ENCODE results near the gene ERC1.

Gene ERC1

DNA sequence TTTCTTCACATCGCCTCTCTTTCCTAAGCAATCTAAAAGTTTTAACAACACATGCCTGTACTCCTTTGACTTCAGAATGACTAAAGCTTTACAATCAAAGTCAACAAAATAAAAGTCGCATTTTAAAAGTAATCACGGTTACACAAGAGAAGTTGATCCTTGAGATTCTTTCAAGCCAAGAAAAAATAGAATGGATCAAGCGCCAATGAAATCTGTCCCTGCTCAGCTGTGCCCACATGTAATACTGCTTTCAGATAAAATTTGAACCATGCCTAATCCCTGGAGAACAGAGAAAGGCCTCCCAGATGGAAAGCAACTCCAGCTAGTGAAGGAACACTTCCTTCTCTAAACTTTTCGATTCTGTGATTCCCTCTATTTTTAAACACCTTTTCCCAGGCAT lies 490.3 kb downstream of the ERC1 start:
- DNase-seq (ENCODE audit: low read depth in 2 of 2) = no peak

DNA sequence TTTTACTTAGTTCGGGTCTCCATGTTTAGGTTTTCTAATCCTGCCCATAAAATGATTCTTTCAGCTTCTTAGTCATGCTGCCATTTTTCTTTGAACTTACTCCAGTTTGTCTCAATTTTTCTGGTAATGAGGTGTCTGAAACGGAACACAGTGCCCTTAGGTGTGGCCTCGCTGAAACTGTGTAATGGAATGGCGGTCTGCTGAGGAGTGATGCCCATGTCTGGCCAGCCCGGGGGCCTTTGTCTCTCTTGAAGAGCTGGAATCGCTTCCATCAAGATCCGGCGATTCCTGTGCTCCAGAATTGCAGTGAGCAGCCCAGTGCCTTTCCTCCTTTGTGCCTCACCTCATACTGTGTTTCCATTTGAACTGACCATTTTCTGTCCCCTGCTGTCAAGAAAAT lies 490.9 kb downstream of the ERC1 start:
- no peak for DNase-seq (ENCODE audit: low read depth in 2 of 2)

DNA sequence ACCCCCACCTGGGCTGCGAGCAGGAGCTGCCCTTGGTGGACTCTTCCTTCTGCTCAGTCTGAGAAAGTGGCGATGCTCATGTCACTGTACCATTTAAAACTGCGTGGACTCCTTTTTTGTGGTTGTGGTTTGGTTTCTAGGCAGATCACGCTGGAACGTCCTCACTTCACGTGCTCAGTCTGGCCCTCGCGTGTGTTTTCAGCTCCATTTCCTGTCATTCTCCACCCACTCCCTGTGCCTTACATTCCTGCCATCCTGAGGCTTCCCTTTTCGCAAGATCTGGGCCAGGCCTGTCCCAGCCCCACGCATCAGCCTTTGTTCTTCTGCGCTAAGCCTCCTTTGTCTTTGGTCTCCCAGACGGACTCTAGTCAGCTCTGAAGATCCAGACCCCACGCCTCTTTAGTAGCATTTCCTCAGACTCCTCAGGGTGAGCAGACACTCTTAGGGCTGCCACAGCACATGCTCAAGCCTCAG lies 497.9 kb downstream of the ERC1 start:
- no peak for DNase-seq (ENCODE audit: low read depth in 2 of 2)

DNA sequence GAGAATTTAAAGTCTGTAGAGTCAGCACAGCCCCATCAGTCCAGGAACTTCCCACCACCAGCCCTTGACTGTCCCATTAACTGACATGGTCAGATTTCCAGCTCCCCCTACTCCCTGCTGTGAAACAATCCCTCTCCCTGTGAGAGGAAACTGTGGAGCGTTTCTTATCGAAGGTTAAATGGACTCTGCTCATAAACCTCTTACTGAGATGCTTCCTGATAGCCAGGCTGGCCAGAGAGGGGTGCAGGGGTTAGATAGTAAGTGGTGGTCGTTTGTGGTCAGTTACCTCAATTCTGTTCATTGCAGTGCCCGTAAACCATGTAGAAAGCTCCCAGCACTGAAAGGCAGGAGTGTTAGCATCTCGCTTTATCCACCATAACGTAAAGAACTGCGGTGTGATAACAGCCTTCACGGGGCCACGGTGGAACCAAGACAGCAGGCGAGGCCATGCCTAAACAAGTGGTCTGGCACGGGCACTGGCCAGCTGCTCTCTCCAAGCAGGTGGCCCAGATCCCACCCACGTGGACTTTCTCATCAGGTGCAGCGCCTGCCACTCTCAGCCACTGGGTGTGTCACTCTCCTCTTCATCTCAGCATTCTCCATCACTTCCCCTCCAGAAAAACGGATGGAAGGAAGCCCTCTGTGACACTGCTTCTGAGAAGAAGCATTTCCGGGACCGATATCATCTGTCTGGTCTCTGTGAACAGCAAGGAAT lies 501.1 kb downstream of the ERC1 start:
- DNase-seq (ENCODE audit: low read depth in 2 of 2) = no peak

DNA sequence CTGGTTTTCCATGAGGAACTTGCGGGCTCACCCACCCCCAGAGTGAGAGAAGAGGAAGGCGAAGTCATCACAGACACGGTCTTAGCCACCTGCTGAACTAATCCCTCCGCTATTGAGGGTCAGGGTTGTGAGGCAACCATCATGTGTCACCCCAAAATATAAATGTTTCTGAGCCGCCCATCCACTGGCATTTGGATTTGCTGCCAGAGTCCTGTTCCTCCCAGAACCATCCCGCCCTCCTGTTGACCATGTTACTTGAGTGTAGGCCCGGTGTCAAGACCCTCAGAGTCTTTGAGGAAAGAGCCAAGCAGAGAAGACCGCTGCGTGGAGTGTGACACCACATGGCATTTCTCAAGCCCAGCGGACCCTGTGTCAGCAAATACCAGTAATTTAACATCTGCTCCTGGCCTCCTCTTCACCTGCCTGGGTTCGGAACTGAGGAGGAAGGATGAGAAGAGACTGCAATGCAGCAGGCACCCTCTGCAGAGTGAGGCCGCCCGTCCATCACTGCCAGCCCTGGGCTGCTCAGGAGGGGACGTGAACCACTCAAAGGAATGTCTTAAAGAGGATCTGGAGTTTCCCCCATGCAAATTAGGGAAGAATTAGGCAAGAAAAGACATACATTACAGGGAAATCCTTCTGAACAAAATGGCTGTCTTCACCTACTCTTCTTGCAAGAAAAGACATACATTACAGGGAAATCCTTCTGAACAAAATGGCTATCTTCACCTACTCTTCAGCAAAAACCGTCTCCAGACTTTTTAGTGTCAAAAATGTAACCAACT lies 502.9 kb downstream of the ERC1 start:
- no peak for DNase-seq (ENCODE audit: low read depth in 2 of 2)

DNA sequence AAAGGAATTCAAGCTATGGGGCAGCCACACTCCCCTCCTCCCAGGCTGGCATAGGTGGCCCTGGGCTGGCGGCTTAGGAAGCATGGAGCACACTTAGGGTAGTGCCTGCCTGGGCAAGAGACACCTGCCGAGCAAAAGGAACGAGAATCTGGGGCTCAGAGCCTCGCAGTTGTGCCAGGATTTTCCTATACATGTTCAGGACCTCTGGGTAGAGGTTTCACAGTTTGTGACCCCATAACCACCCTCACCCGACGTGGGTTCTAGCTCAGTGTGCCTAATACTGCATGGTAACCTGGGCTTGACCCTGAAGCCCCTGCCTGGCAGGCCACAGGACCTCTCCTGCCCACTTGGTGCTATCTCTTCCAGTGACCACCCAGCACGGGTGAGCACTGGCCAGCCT lies 503.8 kb downstream of the ERC1 start:
- no peak for DNase-seq (ENCODE audit: low read depth in 2 of 2)

DNA sequence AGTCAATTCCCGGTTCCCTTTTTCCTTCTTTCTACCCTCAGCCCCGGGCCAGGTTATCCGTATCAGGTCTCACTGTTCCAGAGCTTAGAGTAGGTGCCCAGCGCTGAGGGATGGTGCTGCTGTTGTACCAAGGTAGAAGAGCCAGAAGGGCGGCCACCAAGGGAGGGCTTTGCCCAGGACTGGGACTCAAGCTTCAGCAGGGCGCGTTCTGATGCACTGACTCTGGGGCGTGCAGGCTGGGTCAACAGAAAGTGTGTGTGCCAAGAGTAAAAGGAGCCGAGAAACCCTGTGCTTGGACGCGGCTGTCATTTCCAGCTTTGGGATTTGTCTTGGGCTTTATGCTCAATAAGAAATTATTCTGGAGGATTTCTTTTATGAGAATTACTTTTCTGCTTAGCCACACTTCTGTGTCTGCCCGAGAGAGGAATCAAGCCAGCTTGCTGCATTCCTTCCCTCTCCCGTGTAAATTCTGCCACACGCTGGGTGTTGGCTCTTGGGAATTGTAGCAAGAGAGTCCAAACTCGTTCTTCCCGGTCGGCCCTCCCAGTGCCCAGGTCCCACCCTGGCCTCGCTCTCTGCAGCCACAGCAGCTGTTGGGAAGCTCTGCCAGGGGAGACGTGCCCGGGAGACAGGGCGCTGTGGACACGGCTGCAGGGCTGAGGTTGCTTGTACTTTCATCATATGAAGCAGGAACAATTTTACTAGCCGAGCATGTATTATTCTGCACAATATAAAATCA lies 505.3 kb downstream of the ERC1 start:
- DNase-seq (ENCODE audit: low read depth in 2 of 2) = no peak

DNA sequence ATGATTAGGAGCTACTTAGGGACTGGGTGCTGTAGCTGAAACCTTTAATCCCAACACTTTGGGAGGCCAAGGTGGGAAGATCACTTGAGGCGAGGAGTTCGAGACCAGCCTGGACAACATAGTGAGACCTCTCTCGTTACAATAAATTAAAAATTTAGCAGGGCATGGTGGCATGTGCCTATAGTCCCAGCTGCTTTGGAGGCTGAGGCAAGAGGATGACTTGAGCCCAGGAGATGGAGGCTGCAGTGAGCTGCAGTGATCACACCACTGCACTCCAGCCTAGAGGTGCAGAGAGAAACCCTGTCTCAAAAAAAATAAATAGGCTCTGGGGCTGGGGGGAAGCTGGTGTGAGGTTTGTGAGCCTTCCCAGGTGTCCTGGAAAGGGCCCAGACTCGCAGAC lies 506.1 kb downstream of the ERC1 start:
- DNase-seq (ENCODE audit: low read depth in 2 of 2) = no peak

DNA sequence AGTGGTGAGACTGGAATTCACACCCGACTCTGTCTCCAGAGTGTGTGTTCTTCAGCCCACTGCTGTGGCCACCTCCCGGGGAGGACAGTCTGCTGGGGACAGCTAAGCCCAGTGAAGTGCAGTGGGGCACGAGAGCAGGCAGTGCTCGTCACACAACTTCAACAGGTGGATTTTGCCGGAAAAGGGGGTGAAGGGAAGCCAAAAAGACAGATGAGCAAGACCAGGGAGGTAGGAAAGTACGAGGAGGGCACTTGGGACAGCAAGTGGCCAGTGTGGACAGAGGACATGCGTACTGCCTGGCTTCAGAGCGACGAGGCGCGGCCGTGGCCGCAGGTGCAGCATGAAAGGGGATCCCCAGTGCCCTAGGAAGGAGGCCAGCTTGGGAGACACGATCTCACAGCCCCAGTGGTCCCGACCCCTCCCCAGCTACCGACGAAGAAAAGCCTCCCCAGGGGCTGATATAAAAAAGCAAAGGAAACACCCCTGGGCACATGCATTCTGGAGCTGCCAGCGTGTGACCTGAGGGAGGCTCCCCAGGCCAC lies 507.2 kb downstream of the ERC1 start:
- no peak for DNase-seq (ENCODE audit: low read depth in 2 of 2)

DNA sequence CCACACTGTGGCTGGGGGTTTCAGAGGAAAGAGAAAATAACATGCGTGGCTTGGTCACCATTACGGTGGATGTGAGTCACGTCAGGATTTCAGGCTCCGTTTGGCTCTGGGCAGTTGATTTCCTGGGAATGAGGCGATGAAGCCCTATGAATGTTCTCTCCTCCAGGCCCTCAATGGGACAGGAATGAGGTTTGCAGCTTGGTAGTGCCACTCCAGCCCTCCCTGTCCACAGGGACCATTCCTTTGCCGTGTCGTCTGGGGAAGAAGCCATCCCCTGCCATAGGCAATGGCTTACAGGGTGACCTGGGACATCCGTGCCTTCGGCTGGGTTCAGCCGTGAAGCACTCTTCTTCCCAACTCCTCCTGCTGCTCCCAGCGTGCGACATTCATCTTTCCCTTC lies 508.3 kb downstream of the ERC1 start:
- DNase-seq (ENCODE audit: low read depth in 2 of 2) = no peak

DNA sequence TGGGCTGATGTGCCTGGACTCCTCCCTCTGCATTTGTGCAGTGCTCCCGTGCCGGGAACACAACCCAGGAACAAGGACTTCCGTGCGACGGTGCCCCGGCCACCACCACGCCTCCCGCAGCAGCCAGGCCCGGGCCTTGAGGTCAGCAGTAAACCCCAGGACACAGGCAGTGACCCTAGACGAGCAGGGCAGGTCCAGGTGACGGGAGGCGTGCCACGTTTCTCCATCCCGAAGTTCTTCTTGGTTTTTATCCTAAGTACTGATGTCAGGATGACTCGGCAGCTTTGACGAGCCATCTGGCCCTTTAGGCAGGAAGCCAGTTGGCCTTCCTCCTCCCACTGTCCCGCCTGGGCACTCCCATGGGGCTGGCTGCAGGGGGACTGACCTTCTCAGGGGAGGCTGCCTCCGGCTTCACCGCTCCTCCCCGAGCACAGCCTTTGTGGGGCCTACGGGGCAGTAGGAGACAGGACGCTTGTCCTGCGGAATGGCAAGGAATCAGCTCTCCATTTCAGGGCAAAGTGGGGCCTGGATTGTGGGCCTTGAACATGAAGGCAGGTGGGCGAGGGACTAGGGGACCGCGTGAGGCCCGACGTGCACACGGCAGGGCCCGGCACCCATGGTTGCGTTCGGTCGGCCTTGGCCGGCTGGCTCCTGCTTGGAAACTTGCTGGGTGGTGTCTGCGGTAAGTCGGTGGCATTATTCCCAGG lies 509.2 kb downstream of the ERC1 start:
- no peak for DNase-seq (ENCODE audit: low read depth in 2 of 2)

DNA sequence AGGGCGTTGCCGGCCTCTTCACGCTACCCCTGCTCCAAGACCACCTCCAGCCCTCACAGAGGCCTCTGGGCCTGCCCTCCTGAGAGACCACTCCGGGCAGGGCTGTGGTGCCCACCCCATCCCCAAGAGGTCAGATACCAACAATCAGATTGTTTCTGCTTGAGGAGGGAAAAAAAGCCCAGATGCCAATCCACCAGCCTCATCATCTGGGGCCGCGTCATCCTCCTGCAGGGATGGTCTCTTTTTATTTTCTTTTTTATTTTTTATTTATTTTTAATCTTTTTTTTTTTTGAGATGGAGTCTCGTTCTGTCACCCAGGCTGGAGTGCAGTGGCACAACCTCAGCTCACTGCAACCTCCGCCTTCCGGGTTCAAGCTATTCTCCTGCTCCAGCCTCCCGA lies 510.0 kb downstream of the ERC1 start:
- DNase-seq (ENCODE audit: low read depth in 2 of 2) = no peak

DNA sequence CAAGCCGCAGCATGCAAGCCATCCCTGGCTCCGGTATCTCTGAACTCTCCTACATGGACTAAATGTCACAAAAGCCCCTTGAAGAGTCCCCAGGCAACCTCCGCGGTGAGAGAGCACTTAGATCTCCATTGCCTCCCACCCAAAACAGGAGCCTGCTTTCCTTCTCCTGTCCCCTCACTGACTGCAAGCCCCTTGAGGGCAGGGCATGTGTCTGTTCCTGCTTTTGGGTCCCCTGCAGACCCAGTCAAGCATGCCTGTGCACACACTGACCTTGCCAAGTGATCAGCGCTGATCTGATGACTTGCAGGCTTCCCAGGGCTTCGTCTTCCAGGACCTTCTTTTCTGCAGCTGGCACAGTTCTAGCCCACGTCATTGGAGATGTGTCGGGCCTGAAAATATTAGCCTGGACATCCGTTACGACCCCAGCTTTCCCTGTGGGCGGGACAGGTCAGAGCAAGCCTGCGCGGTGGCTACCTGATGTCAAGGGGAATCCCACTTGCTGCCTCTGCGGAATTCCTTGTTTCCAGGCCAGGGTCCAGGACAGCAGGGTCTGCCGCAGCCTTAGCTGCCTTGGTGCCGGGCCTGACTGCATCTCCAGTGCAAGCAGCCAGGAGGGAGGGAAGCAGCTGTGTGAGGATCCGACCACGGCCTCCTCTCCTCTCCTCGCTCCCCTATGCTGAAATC lies 510.8 kb downstream of the ERC1 start:
- no peak for DNase-seq (ENCODE audit: low read depth in 2 of 2)

DNA sequence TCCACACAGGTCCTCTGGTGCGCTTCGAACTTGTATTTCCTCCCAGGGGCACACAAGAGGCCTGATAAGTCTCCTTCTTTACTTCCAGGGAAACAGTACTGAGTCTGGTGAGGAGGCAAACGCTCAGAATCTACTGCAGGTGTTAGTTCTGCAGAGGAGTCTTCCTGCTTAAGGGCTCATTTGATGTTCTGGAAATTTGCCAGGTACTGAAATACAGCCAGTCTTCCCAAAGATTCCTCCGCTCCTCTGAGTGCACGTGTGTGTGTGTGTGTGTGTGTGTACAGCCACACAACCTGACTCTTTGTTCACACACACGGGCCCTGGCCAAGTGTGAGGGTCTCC lies 511.3 kb downstream of the ERC1 start:
- DNase-seq (ENCODE audit: low read depth in 2 of 2) = no peak

DNA sequence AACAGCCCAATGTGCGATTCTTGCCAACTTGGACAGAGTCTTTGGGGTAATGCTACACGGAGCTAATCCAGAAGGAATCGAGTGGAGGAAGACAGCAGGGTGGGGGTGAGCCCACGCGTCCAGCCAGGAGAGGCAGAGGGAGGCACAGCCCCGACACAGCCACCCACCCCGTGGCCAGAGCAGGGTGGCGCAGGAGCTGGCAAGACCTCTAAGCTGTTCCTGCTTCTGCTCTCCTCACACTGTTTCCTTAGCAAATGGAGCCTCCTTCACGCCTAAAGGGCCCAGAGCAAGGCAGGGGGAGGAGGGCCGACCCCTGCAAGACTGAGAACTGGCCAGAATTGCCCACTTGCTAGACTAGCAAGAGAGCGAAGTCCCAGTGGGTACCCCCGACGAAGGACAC lies 511.8 kb downstream of the ERC1 start:
- no peak for DNase-seq (ENCODE audit: low read depth in 2 of 2)

DNA sequence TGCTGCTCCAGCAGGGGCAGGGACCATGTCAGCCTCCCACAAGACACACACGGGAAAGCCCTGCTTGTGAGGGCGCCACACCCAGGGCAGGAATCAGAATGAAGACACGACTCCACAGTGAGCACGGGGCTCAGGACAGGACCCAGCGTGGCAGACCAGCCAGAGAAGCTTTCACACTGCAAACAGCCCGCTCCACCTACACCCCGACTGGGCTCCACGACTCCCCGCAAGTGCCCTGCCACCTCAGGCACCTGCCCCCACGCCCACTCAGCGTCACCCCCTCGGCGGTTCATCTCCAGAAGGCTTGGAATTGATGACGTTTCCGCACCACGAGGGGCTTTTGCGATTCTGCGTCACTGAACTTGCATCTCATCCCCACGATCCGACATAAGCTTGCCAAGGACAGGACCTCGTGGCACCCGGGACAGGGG lies 512.3 kb downstream of the ERC1 start:
- DNase-seq (ENCODE audit: low read depth in 2 of 2) = no peak

DNA sequence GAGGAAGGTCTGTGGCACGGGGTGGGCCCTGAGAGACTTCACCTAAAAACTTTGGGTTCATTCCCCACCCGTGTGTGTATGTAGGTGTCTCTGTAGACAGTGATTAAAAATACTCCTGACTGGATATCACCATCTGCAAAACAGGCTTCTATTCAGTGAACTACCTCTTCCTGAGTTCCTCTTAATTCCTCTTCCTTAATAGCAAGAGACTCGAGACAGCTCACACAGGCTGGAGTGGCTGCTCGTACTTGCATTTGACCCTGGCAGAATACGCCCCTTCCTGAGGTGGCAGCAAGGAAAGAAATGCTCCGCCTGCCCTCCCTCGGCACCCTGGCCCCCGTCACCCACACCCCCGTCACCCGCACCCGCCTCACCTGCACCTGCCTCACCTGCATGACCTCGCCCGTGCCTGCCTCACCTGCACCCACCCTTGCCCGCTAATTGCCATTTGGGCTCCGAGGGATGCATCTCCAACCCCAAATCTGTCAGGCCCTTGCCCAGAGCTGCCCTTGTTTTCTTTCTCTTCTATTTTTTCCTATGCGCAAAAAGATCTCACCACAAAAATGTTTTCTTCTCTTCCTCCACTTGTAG lies 513.4 kb downstream of the ERC1 start:
- DNase-seq (ENCODE audit: low read depth in 2 of 2) = no peak

DNA sequence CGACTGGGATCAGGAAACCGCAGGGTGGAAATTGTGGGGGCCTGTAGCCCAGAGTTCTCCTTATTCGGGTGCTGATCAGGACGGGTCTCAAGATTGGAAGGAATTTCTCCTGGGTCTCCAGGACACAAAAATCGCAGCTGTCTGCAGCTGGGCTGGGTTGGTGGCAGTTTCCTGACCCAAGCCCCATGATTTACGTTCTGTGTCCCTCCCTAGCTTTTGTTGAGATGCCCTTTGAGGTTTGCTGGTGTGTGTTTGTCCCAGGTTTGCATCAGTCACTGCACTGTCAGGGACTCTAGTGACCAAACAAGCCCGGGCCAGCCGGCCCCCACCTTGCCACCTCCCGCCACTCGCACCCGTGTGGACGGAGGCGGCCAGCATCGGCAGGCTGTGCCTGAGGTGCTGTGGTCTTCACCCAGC lies 513.9 kb downstream of the ERC1 start:
- no peak for DNase-seq (ENCODE audit: low read depth in 2 of 2)

DNA sequence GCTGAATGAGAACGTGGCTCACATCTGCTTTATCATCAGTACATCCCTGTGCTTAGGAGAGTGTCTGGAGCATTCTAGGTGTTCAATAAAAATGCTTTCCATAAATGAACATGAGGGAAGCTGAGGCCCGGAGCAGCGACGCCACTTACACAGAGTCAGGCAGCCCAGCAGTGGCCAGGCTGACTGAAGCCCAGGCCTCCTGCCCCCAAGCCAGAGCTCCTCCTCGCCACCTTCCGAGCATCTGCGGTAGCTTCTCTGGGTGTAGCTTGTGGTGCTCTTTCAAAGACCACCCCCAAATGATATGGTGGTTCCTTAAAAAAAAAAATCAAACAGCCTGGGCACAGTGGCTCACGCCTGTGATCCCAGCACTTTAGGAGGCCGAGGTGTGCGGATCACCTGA lies 514.6 kb downstream of the ERC1 start:
- no peak for DNase-seq (ENCODE audit: low read depth in 2 of 2)

DNA sequence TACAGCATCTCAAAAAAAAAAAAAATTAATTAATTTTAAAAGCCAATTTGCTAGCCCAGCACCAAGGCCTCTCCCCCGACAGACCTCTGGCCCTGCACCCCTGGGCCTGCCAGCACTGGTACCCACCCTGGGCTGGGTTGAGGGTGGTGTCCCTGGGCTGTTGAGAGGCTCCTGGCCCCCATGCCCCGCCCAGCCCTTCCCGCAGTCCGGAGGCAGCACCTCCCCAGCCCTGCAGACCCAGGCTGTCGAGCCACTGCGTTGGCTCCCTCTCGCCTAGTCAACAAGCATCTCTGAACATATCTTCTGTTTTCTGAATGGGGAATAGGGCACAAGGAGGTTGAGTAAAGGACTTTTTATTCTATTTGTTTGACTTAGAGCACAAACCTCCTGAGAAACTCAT lies 516.3 kb downstream of the ERC1 start:
- no peak for DNase-seq (ENCODE audit: low read depth in 2 of 2)
